NT2/D1 (cell line): ENCODE measurements around the gene HOTAIR.

ENCODE experiments used
- YY1 ChIP-seq: IDR thresholded peaks from 2 replicates; pipeline ENCODE4 v1.6.1; 2011; ENCODE audit not compliant: insufficient read length, insufficient read depth
- ZNF274 ChIP-seq: IDR thresholded peaks from 2 replicates; pipeline ENCODE4 v1.6.1; 2011; ENCODE audit warnings: mild to moderate bottlenecking, low read depth, low read length

DNA sequence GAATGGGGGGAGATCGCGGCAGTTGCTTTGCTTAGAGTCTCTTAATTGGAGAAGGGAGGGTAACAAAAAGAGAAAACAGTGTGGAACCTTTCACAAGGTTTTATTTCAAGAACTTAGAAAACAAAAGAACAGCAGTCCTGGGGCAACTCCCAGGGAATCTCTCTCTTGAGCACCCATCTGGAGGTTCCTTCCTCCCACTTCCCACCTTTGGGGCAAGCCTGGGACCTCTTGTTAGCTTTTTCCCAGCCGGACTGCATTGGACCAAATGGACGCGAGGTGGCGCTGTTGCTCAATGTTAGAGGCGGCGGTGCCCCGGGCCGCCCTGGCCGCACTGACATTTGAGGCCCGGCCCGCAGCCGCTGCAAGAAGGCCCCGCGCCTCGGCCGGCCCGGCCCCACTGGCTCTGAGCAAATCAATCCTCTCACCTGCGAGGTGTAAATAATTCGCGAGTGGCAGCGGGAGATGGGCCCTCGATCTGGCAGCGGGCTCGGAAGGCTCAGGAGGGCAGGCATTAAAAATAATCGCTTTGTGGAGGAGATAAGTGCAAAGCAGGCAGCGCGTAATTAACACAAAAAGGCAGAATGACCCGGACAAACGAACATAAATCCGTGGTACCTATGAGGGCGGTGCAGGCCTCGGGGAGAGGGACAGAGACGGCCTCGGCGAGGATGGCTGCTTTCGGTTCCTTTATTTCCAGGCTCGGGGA is 31.3 kb upstream of the HOTAIR start:
- TF ChIP-seq ZNF274 (no peak), YY1 (no peak)
